Measurements from ENCODE around the gene BGN. TPM values are rescaled to one million over a fixed set of nuclear protein-coding genes. Genes with fewer than 3 reads are reported as not detected.

BGN gene
- total RNA-seq, 2 experiments from 2014 or later, result not detected

DNA sequence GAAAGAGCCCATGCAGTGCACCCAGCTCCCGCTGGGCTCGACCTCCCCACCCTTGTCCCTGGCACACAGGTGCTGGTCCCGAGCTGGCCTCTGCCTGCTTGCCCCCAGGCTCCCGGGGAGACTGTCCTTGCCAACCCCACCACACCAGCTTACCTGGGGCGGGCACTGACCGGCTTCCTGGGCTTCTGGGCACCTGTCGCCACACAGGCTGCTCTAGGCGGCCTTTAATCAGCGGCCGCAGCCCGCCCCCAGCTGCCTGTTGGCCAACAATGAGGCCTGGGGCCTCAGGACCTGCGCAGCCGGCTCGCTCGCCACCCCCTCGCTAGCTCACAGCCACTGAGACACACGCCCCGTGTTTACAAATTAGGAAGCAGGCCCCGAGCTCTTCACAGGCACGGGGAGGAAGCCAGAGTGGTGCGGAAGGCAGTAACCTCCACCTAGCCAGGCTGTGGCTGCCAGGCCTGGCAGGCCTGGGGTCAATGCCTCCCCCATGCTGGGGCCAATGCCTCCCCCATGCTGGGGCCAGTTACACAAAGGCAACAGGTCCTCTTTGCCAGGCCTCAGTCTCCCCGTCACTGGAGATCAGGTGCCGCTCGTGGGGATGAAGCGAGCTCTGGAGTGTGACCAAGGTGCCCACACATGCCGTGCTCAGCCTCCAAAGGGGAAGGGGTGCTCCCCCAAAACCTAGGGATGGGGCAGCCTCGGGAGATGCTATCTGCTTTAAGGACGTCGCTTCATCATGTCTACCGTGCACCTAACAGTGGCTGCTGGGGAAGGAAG lies 48.7 kb upstream of the BGN start, which contains the start of gene TREX2:
TREX2 (minus strand) TSS at position 201 of the 780 bp plus-strand sequence. CDS start 626 bp downstream, outside the sequence.
- Histone ChIP-seq H3K4me2 (ENCODE audit: low read length) (no peak within 1 kb of the TSS), H3K4me1 (ENCODE audit: insufficient read depth, low read length, poor library complexity, severe bottlenecking) (no peaks in the 10 kb centered on the region), H3K9me2 (ENCODE audit: insufficient read depth, low read length) (no peaks in the 10 kb centered on the region), H3K9me3 (ENCODE audit: low read length) (no peaks in the 10 kb centered on the region), H3K36me3 (ENCODE audit: insufficient read depth, low read length) (peaks cover 7% of the 10 kb centered on the region; the same call in 1 of the 2 replicates), H2AFZ (ENCODE audit: low read length) (no peak within 1 kb of the TSS), H4K20me1 (ENCODE audit: insufficient read depth, low read length) (no peaks in the 10 kb centered on the region), H3K4me3 (ENCODE audit: low read depth, low read length, poor library complexity, severe bottlenecking) (no peak within 1 kb of the TSS), H3K27ac (ENCODE audit: low read depth, low read length, poor library complexity, severe bottlenecking) (no peak within 1 kb of the TSS), H3K79me2 (ENCODE audit: insufficient read depth, low read depth, low read length) (no peaks in the 10 kb centered on the region)
- CTCF ChIA-PET (ENCODE audit: unreplicated experiment), result no interaction called here
- intact Hi-C loops (cut with micrococcal nuclease; ENCODE audit: unreplicated experiment), result no loop called here
- no peak for DNase-seq (ENCODE audit: low spot score)
- no TSS peak for BruUV-seq (replicated peaks)
- no peak for TF ChIP-seq EZH2phosphoT487 (IDR thresholded peaks at IDR 0.05; ENCODE audit: borderline replicate concordance, low read depth, low read length)
- TF ChIP-seq, protein P1, sequence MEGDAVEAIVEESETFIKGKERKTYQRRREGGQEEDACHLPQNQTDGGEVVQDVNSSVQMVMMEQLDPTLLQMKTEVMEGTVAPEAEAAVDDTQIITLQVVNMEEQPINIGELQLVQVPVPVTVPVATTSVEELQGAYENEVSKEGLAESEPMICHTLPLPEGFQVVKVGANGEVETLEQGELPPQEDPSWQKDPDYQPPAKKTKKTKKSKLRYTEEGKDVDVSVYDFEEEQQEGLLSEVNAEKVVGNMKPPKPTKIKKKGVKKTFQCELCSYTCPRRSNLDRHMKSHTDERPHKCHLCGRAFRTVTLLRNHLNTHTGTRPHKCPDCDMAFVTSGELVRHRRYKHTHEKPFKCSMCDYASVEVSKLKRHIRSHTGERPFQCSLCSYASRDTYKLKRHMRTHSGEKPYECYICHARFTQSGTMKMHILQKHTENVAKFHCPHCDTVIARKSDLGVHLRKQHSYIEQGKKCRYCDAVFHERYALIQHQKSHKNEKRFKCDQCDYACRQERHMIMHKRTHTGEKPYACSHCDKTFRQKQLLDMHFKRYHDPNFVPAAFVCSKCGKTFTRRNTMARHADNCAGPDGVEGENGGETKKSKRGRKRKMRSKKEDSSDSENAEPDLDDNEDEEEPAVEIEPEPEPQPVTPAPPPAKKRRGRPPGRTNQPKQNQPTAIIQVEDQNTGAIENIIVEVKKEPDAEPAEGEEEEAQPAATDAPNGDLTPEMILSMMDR (conservative IDR thresholded peaks at IDR 0.05; ENCODE audit: low read length), result no peak
- POLR2A ChIA-PET, result no interaction called here

DNA sequence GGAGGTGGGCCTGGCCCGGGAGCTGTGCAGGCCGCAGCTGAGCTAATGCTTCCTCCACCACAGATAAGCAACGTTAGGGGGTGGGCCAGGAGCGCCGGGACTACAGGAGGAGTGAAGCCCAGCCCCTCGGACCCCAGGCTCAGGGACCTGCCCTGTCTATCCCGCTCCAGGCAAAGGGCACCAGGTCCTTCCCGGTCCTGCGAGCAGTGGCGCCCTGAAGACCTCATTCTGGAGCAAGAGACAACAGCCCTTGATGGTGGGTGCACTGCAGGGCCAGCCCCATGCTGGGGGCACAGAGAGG lies 48.2 kb upstream of the BGN start:
- no peaks in the 10 kb centered on the region for H3K79me2 ChIP-seq (ENCODE audit: insufficient read depth, low read depth, low read length)
- no peaks in the 10 kb centered on the region for H3K9me2 ChIP-seq (ENCODE audit: insufficient read depth, low read length)
- DNase-seq (ENCODE audit: low spot score), result no peak
- no peak overlapping the region for H3K4me2 ChIP-seq (ENCODE audit: low read length)
- intact Hi-C loops (cut with micrococcal nuclease; ENCODE audit: unreplicated experiment), result no loop called here
- H4K20me1 ChIP-seq (ENCODE audit: insufficient read depth, low read length), result no peaks in the 10 kb centered on the region
- no TSS peak for BruUV-seq (replicated peaks)
- no peaks in the 10 kb centered on the region for H3K4me1 ChIP-seq (ENCODE audit: insufficient read depth, low read length, poor library complexity, severe bottlenecking)
- no peak for TF ChIP-seq EZH2phosphoT487 (IDR thresholded peaks at IDR 0.05; ENCODE audit: borderline replicate concordance, low read depth, low read length)
- TF ChIP-seq, protein P1 (conservative IDR thresholded peaks at IDR 0.05; ENCODE audit: low read length), result no peak
- H3K9me3 ChIP-seq (ENCODE audit: low read length), result no peaks in the 10 kb centered on the region
- CTCF ChIA-PET (ENCODE audit: unreplicated experiment), result no interaction called here
- no peak overlapping the region for H3K4me3 ChIP-seq (ENCODE audit: low read depth, low read length, poor library complexity, severe bottlenecking)
- no peak overlapping the region for H3K27ac ChIP-seq (ENCODE audit: low read depth, low read length, poor library complexity, severe bottlenecking)
- H2AFZ ChIP-seq (ENCODE audit: low read length), result no peak overlapping the region
- peaks cover 10% of the 10 kb centered on the region; the same call in 1 of the 2 replicates for H3K36me3 ChIP-seq (ENCODE audit: insufficient read depth, low read length)
- POLR2A ChIA-PET, result no interaction called here

DNA sequence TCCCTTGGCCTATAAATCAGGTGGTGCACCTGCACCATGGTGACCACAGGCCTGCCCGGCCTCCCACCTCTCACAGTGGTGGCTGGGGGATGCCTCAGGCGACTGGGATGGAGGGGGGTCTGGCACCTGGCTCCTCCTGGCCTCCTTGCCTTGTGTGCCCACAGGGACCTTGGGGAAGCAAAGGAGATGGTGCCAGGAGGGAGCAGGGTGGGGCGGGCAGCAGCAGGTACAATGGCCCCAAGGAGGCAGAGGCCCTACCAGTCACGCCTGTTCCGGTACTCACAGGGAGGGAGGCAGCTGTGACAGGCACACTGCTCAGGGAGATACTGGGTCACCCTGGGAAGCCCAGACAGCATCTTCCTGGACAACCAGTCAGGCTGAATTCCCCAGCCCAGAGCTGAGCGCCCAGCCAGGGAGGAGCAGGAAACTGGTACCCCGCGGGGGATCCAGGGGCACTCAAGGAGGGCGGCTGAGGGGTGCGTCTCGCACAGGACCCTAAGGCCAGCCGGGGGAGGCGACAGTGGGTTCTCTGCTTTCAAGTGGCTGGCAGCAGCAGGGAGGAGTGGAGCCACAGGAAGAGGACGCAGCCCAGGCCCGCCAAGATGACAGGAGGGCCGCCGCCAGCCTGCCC lies 47.7 kb upstream of the BGN start:
- no peak for DNase-seq (ENCODE audit: low spot score)

More for the DNA sequence above, 47.7 kb upstream of the BGN start:
- Histone ChIP-seq H3K4me3 (ENCODE audit: low read depth, low read length, poor library complexity, severe bottlenecking) (no peak overlapping the region), H3K9me2 (ENCODE audit: insufficient read depth, low read length) (no peaks in the 10 kb centered on the region), H3K27ac (ENCODE audit: low read depth, low read length, poor library complexity, severe bottlenecking) (no peak overlapping the region), H3K36me3 (ENCODE audit: insufficient read depth, low read length) (peaks cover 11% of the 10 kb centered on the region; the same call in 1 of the 2 replicates), H3K9me3 (ENCODE audit: low read length) (no peaks in the 10 kb centered on the region), H3K4me1 (ENCODE audit: insufficient read depth, low read length, poor library complexity, severe bottlenecking) (no peaks in the 10 kb centered on the region), H2AFZ (ENCODE audit: low read length) (no peak overlapping the region), H3K4me2 (ENCODE audit: low read length) (no peak overlapping the region), H4K20me1 (ENCODE audit: insufficient read depth, low read length) (no peaks in the 10 kb centered on the region), H3K79me2 (ENCODE audit: insufficient read depth, low read depth, low read length) (no peaks in the 10 kb centered on the region)
- POLR2A ChIA-PET, result no interaction called here
- intact Hi-C loops (cut with micrococcal nuclease; ENCODE audit: unreplicated experiment), result no loop called here
- BruUV-seq (replicated peaks), result no TSS peak
- TF ChIP-seq EZH2phosphoT487 (IDR thresholded peaks at IDR 0.05; ENCODE audit: borderline replicate concordance, low read depth, low read length), result no peak
- TF ChIP-seq, protein P1 (conservative IDR thresholded peaks at IDR 0.05; ENCODE audit: low read length), result no peak
- CTCF ChIA-PET (ENCODE audit: unreplicated experiment), result no interaction called here
